Motor neuron (in vitro differentiated cells): ENCODE measurements around the gene LBHD1. TPM values are rescaled to one million over a fixed set of nuclear protein-coding genes. Genes with fewer than 3 reads are reported as not detected.
"Not testable (repeated sequence)": the region's sequence is repeated elsewhere in the genome, so short reads cannot be mapped to it uniquely, and the experiment has no call there.

ENCODE experiments used
- ATAC-seq, 8 experiments: fragments of 200-7000 bp; cut with Tn5 transposase; replicated peaks in 6 of 8; 2 replicates each; pipeline ENCODE4 v1.8.0; 2021; ENCODE audit warnings: mild to moderate bottlenecking in 8 of 8, moderate library complexity in 8 of 8
- H3K27ac ChIP-seq, 2 donors: fragments of 250-450 bp; sonication (Bioruptor Pico); 2 replicates each; pipeline ENCODE4 v1.9.0; 2021; ENCODE audit warnings: antibody characterized with exemption in 2 of 2, mild to moderate bottlenecking in 2 of 2, moderate library complexity in 1 of 2
- H3K4me1 ChIP-seq, 2 donors: fragments of 250-450 bp; sonication (Bioruptor Pico); replicated peaks in 1 of 2; 2 replicates each; pipeline ENCODE4 v1.6.1; 2021; ENCODE audit warnings: antibody characterized with exemption in 2 of 2, mild to moderate bottlenecking in 2 of 2, moderate library complexity in 1 of 2
- H3K4me3 ChIP-seq, 5 donors: fragments of 250-450 bp; sonication (Bioruptor Pico); 2 replicates each; pipeline ENCODE4 v1.9.0; 2021; ENCODE audit warnings: antibody characterized with exemption in 5 of 5, mild to moderate bottlenecking in 5 of 5, moderate library complexity in 4 of 5
- WGBS, 10 experiments: fragments of 450-650 bp; shearing (Covaris generic); methylation state at CpG; one replicate each; pipeline ENCODE4 v1.0.0; 2022; 5-methylcytosine and 5-hydroxymethylcytosine counted together
- in situ Hi-C, 9 experiments: fragments of 400-800 bp; cut with MboI; loops; one replicate each; pipeline ENCODE4 v1.15.0; 2021; ENCODE audit warnings: low sequenced_read_pairs in 9 of 9, low pct_unique_long_range_greater_than_20kb in 2 of 9; ENCODE audit not compliant: unreplicated experiment in 9 of 9
- total RNA-seq, 8 experiments: library from RNA; unstranded; fragments of 300-600 nt; gene quantifications; 2 replicates each; pipeline versions ENCODE4 v1.2.3 to v1.2.4, GENCODE V29; 2022

Gene LBHD1
- total RNA-seq, 8 experiments from 2014 or later, result 2.8 to 32.4 (median 4.6) TPM

DNA sequence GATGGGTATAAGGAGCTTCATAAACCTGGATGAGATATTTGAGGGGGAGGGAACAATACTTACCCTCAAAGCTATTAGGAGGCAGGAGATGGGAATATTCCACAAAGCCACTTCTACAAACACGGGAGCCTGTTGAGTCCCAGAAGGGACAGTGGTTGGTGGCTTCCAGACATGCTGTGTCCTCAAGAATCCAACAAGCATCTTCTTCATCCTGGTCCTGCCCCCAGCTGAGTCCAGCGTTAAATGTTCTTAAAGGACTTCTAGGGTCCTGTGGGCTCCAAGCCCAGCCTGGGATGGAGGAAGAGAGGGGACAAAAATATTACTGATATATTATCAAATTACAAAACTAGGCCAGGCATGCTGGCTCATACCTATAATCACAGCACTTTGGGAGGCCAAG lies 4.6 kb downstream of the LBHD1 start:
- peaks cover 19 to 21% of the 10 kb centered on the region in 2 donors for H3K4me1 ChIP-seq
- H3K27ac ChIP-seq, result no peak overlapping the region
- in situ Hi-C loops, result no loop called here
- ATAC-seq, result no peak
- 67 to 100% (median 100%) methylated on average over 1 to 2 of the region's 2 CpGs; no CpG with 5 or more reads in 5 of the 10 experiments for WGBS, 10 experiments
- H3K4me3 ChIP-seq, result no peak overlapping the region

DNA sequence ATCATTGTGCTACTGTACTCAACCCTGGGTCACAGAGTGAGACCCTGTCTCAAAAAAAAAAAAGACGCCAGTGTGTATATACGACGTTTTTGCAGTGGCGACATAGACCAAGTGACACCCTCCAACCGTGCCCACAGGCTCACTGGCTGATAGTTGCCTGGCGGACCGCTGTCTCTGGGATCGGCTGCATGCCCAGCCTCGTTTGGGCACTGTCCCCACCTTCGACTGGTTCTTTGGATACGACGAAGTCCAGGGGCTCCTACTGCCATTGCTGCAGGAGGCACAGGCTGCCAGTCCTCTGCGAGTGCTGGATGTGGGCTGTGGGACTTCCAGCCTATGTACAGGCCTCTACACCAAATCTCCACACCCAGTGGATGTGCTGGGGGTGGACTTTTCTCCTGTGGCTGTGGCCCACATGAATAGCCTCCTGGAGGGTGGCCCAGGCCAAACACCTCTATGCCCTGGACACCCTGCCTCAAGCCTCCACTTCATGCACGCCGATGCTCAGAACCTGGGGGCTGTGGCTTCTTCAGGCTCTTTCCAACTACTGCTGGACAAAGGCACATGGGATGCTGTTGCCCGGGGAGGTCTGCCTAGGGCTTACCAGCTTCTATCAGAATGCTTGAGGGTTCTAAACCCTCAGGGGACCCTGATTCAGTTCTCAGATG lies 5.7 kb downstream of the LBHD1 start:
- ATAC-seq, result peak in 1 of 8 experiments; percentile 0

DNA sequence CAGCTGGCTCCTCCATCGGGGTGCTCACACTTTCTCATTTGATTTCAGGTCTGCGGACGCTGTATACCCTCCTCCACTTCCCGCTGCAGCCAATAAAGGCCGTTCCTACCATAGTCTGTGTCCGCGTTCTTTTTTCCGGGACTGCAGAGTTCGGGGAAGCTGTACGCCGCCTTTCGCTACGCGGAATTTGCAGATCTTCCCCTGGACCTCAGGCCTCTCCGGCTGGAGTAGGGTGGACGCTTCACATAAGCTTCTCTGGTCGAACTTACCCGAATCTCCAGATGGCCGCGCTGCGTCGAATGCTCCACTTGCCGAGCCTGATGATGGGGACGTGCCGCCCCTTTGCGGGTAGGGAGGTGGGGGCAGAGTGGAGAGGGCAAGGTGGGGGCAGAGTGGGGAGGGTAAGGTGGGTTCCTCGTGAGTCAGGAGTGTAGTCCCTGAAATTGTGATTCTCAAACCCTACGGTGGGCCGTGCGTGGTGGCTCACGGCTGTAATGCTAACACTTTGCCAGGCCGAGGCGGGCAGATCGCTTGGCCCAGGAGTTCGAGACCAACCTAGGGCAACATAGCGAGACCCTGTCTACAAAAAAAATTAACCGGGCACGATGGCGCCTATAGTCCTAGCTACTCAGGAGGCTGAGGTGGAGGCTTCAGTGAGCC lies 6.3 kb downstream of the LBHD1 start:
- WGBS, 10 experiments, result 0 to 5% (median 0%) methylated on average over 4 to 10 of the region's 39 CpGs; no CpG with 5 or more reads in 5 of the 10 experiments
- H3K4me1 ChIP-seq, result peaks cover 17 to 19% of the 10 kb centered on the region in 2 donors
- peak overlapping the region; percentile 63 to 87 (median 70) for H3K4me3 ChIP-seq
- H3K27ac ChIP-seq, result peak overlapping the region; percentile 57 to 69
- in situ Hi-C loops, result no loop called here
- peak; percentile 6 to 53 (median 45) for ATAC-seq

More for the DNA sequence above, 5.7 kb downstream of the LBHD1 start:
- in situ Hi-C loops, result no loop called here
- WGBS, 10 experiments, result 6 to 40% (median 32%) methylated on average over 1 to 9 of the region's 16 CpGs; no CpG with 5 or more reads in 3 of the 10 experiments
- Histone ChIP-seq H3K4me1 (peaks cover 19 to 21% of the 10 kb centered on the region in 2 donors), H3K27ac (peak overlapping the region; percentile 57 to 69), H3K4me3 (peak overlapping the region; percentile 63 to 87 (median 70))

DNA sequence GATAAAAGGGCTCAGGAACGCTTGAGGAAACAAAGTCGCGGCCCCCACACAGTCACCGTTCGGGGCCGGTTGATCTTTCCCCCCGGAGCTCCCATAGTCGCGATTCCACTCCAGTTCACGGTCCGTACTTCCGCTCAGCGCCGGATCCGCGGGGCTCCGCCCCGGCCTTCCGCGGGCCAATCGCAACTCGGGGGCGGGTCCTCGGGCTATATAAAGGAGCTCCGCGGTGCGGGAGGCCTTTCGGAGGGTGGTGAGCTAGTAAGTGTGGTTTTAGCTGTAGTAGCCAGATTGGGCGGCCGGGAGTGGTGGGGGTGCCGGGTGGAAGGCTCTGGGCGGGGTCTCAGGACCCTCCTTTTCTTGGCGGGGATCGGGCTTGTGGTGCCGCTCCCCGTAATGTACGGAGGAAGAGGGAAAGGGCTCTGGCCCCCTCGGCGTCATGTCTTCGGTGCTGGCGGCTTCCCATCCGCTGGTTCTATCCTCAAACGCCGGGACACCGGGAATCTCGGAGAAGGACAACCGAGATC lies 6.9 kb downstream of the LBHD1 start, which contains the start of the genes C11orf98 and CSKMT:
Gene C11orf98, minus strand, starts transcription at position 136 of the 524 bp plus-strand sequence. Its CDS starts 41 bp downstream, at position 95.
Gene CSKMT, plus strand, starts transcription at position 238 of the 524 bp plus-strand sequence. CDS start 568 bp downstream, outside the sequence.
- Histone ChIP-seq H3K4me3 (peak within 1 kb of the TSS; percentile 63 to 87 (median 70)), H3K4me1 (peaks cover 14 to 16% of the 10 kb centered on the region in 2 donors), H3K27ac (peak within 1 kb of the TSS; percentile 71 to 77)
- WGBS, 10 experiments, result 0% methylated on average over 1 to 9 of the region's 47 CpGs; no CpG with 5 or more reads in 4 of the 10 experiments
- in situ Hi-C loops, result no loop called here
- ATAC-seq, result peak; percentile 83 to 91 (median 90)

DNA sequence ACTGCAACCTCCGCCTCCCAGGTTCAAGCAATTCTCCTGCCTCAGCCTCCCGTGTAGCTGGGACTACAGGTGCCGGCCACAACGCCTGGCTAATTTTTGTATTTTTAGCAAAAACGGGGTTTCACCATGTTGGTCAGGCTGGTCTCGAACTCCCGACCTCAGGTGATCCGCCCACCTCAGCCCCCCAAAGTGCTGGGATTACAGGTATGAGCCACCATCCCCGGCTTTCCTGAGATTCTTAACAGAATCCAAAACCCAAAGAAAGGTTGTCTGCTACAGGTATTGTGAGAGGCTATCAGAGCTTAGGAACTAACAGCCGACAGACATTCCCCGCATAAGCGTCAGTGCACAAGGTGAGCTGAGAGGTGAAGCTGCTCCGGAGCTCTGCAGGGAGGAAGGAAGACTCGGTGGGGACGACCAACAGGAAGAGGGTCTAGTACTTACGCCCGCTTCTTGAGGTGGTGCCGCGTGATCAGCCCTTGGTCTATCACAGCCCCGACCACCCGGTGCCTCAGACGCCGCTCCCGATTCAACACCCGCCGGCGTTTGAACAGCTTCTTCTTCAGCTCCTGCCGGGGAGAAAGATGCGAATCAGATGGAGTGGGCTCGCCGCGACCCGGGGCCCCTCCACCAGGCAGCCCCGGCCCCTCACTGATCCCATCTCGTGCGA lies 7.5 kb downstream of the LBHD1 start:
- peak; percentile 15 to 58 (median 40) for ATAC-seq
- 0 to 8% (median 0%) methylated on average over 1 to 22 of the region's 36 CpGs; no CpG with 5 or more reads in 2 of the 10 experiments for WGBS, 10 experiments
- H3K27ac ChIP-seq, result peak overlapping the region; percentile 71 to 77
- peaks cover 14 to 16% of the 10 kb centered on the region in 2 donors for H3K4me1 ChIP-seq
- in situ Hi-C loops, result no loop called here
- peak overlapping the region; percentile 63 to 87 (median 70) for H3K4me3 ChIP-seq

DNA sequence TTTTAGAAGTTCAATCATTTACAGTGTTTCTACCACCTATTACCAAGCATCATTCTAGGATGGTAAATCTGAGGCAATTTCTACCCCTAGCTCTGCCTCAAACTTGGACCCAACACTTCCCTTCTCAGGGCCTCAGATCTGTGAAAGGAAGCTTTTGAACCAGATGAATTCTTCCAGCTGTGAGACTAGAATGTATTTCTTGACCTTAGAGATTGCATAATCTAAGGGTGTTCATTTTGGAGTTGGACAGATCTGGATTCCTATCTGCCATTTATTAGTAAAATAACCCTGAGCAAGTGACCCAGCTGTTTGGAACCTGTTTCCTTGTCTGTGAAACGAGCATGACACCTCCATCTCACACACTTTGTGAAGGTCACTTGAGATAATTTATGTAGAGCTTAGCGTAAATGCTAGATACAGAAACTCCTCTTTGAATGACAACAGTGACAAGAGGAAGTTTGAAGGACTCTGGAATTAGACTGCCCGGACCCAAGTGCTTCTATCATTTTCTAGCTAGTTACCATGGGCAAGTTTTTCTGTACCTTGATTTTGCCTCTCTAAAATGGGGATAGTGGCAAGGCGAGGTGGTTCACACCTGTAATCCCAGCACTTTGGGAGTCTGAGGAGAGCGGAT lies 15.2 kb downstream of the LBHD1 start:
- H3K4me3 ChIP-seq, result no peak overlapping the region
- in situ Hi-C loops, result no loop called here
- H3K27ac ChIP-seq, result no peak overlapping the region
- no peak for ATAC-seq
- peaks cover 3 to 5% of the 10 kb centered on the region in 2 donors for H3K4me1 ChIP-seq
- WGBS, 10 experiments, result 39 to 83% (median 58%) methylated on average over 1 to 4 of the region's 5 CpGs; no CpG with 5 or more reads in 2 of the 10 experiments

DNA sequence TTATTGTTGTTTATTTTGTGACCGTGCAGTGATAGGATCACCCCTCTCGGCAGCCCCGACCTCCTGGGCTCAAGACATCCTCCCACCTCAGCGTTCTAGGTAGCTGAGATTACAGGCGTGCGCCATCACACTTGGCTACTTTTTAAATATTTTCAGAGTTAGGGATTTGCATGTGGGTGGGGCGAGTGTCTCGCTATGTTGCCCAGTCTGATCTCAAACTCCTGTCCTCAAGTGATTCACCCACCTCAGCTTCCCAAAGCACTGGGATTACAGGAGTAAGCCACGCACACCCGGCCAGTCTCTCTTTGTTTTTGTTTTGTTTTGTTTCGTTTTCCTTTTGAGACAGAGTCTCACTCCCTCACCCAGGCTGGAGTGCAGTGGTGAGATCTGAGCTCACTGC lies 17.8 kb downstream of the LBHD1 start:
- ATAC-seq, result no peak
- in situ Hi-C loops, result no loop called here
- Histone ChIP-seq H3K27ac (no peak overlapping the region), H3K4me3 (no peak overlapping the region), H3K4me1 (peaks cover 3 to 7% of the 10 kb centered on the region in 2 donors)
- WGBS, 10 experiments, result 40 to 100% (median 93%) methylated on average over 1 to 10 of the region's 11 CpGs; no CpG with 5 or more reads in 4 of the 10 experiments

DNA sequence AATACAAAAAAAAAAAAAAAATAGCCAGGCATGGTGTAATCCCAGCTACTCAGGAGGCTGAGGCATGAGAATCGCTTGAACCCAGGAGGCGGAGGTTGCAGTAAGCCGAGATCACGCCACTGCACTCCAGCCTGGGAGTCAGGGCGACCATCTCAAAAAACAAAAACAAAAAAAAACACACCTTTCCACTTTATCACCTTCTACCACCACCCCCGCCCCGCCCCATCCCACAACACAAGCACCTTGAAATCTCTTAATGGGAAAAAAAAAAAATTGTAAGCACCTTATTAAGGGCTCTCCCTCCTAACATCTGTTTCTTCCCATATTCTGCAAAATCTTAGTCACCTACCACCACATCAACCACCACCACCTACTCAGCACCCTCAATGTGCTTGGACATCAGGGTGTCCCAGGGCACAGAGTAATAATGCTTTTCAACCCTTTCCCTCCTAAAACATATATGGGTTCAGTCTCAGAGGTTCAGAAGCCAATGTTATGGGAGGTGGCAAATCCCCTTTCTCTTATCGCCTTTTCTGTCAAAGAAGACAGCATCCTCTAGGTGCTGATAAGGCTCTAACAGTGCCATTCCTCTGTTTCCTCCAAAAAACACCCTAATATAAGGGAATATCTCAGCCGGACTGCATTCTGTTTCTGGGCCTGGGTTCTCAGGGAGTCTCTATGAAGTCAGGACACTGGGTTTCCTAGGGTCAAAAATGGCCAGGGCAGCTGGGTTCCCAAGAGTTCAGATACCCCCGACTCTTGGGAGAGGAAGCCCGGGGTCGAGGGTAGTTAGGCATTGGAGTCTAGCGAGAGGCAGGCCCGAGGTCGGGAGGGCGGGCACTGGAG lies 19.7 kb downstream of the LBHD1 start:
- Histone ChIP-seq H3K27ac (peak overlapping the region; percentile 89 to 91), H3K4me1 (peaks cover 3 to 7% of the 10 kb centered on the region in 2 donors), H3K4me3 (peak overlapping the region; percentile 93 to 100 (median 99))
- no peak for ATAC-seq
- in situ Hi-C loops, result no loop called here
- 0 to 59% (median 33%) methylated on average over 1 to 9 of the region's 16 CpGs; no CpG with 5 or more reads in 3 of the 10 experiments for whole genome bisulfite sequencing, 10 experiments

DNA sequence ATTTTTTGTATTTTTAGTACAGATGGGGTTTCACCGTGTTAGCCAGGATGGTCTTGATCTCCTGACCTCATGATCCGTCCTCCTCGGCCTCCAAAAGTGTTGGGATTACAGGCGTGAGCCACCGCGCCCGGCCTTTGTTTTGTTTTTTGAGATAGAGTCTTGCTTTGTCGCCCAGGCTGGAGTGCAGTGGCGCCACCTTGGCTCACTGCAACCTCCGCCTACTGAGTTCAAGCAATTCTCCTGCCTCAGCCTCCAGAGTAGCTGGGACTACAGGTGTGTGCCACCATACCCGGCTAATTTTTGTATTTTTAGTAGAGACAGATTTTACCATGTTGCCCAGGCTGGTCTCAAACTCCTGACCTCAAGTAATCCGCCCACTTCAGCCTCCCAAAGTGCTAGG lies 21.8 kb downstream of the LBHD1 start:
- H3K27ac ChIP-seq, ATAC-seq, H3K4me3 ChIP-seq, in situ Hi-C loops: not testable (repeated sequence)
- peaks cover 10 to 16% of the 10 kb centered on the region in 2 donors for H3K4me1 ChIP-seq
- 100% methylated on average over 1 to 2 of the region's 12 CpGs; no CpG with 5 or more reads in 5 of the 10 experiments for WGBS, 10 experiments

DNA sequence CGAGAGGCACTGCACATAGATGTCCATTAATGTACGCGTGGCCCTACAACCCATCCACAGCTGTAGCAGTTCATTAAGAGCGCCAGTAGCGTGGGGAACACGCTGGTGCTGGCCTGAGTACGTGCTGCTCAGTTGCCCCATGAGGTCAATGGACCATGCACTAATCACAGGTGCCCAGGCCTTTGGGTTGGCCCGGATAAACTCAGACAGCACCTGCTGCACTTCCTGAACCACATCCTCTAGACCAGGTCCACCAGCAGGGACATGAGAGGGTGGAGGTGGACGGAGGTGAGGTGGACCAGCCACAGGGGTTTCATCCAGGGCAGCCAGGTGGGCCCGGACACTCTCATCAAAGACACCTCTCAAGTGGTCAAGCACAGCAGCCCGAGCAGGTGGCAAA lies 22.6 kb downstream of the LBHD1 start:
- 80 to 100% (median 100%) methylated on average over 1 to 4 of the region's 11 CpGs; no CpG with 5 or more reads in 6 of the 10 experiments for WGBS, 10 experiments
- in situ Hi-C loops, result no loop called here
- ATAC-seq, result no peak
- no peak overlapping the region for H3K27ac ChIP-seq
- peaks cover 13 to 21% of the 10 kb centered on the region in 2 donors for H3K4me1 ChIP-seq
- no peak overlapping the region for H3K4me3 ChIP-seq

DNA sequence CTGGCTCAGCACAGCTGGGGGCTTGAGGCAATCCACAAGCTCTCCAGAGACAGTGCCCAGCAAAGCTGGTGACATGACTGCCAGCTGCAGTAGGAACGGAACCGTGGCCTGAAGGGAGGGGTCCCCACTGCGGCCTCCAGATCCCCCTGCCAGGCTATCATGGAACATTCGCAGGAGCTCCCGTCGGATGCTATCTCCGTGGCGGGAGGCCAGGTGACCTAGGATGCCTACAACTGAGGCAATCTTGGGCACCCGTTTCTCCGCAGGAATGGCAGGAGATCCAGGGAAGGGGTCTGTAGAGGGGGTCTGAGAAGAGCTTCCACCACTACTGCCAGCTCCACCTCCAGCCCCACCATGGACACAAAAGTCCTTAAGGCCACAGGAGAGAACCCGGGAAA lies 23.1 kb downstream of the LBHD1 start:
- no peak overlapping the region for H3K4me3 ChIP-seq
- peaks cover 13 to 21% of the 10 kb centered on the region in 2 donors for H3K4me1 ChIP-seq
- no peak for ATAC-seq
- no peak overlapping the region for H3K27ac ChIP-seq
- WGBS, 10 experiments, result 97 to 100% methylated on average over 2 to 8 of the region's 11 CpGs; no CpG with 5 or more reads in 8 of the 10 experiments
- in situ Hi-C loops, result no loop called here
